GM12892 (cell line): ENCODE measurements around the gene PRKAG3.

ENCODE experiments used
- POLR2A ChIP-seq: IDR thresholded peaks from 2 replicates; pipeline ENCODE4 v1.6.1; 2011; ENCODE audit warnings: low read depth, low read length, control low read depth
- POLR2AphosphoS5 ChIP-seq: IDR thresholded peaks from 2 replicates; pipeline ENCODE4 v1.6.1; 2011; ENCODE audit warnings: low read depth, low read length, control low read depth

DNA sequence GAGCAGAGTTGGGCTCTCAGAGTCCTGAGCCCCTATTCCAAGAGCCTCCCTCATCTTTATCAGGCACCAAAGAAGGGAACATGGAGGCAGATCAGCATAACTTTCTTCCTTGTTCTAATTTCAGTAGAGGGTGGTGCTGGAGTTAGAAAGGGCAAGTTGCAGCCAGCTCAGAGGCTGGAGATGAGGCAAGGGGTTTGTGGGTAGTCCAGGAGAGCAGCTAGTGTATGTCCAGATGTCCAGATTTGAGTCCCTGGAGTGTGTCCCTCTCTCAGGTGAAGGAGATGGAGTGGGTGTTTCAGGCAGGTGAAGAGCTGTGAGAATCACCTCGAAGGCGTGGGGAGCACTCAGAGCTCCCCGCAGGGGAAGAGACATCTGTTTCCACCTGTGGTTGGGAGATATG is 478 bp upstream of the PRKAG3 start:
- TF ChIP-seq POLR2AphosphoS5 (no peak), POLR2A (no peak)
